Adipose tissue (tissue), 3 donors: Measurements from ENCODE around the gene WDR81. TPM values are rescaled to one million over a fixed set of nuclear protein-coding genes. Genes with fewer than 3 reads are reported as not detected.
A peak's percentile ranks its signal among the peaks of the same experiment; 100 is the strongest.
"Not testable (repeated sequence)": the region's sequence is repeated elsewhere in the genome, so short reads cannot be mapped to it uniquely, and the experiment has no call there.

Source experiments
- H3K27ac ChIP-seq: one replicate; pipeline ENCODE4 v1.5.1; 2013; ENCODE audit warnings: low read depth, low read length
- WGBS, 3 donors: extraction: QIAGEN DNeasy Blood & Tissue Kit; methylation state at CpG; one replicate each; pipeline ENCODE4 v1.1.7; 2013; 5-methylcytosine and 5-hydroxymethylcytosine counted together
- polyA plus RNA-seq, 3 donors: library from polyadenylated mRNA; stranded (reverse); fragments of 200-250 nt; gene quantifications; one replicate each; pipeline ENCODE4 v1.2.3, GENCODE V29; 2013
- donor health status: healthy with polysubstance abuse.
- donor health status: Bipolar disorder and iron deficiency.
- donor health status: healthy.

Gene WDR81
- polyA plus RNA-seq, 3 donors: 11.8 to 24.5 (median 24.0) TPM

DNA sequence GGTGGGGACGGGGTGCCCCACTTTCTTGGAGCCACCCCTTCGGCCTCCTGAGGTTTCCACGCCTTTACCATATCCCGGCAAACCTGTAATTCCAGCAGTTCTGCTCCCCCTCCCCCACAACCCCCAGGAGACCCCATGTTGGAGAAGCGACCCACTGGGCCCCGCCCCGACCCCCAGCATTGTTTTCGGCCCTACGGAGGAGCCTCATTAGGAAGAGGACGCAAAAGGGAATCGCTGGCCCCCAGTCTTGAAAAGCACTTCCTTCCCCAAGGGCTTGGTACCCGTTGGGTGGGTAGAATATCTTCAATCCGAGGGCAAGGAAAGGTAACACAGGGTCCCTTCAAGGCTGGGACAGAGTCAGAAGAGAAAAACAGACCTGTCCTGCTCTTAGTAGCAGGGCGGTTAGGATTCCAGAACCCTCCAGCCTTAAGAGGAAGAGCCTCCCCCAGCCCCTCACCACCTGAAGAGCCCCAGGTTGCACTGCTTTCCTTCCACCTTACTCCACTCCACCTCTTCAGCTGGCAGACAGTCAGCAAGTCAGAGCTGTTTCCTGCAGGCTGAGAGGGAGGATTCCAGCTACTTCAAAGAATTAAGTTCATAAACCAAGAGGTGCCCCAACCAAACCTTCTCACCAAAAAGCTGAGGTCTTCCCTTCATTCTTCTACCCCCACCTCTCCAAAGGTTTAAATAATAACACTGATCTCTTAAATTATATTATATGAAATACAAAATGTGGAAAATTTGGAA is 13.5 kb upstream of the WDR81 start:
- H3K27ac ChIP-seq: peak overlapping the region; percentile 49
- 21 to 33% (median 24%) methylated on average over 14 of the region's 14 CpGs for WGBS, 3 donors

DNA sequence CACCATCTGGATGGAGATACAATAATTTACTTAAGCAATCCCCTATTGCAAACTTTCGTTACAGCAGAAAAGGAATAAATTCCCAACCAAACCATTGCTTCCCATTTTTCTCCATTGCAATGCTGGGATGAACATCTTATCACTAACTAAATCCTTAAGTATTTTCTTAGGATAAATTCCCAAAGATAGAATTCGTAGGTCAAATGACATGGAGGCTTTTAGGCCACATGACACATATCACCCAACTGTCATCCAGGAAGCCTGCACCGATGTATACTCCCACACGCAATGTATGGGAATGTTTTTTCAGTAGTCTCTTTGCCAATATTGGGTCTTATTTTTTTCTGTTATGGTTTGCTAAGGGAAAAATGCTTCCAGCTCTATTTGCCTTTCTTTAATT is 12.7 kb upstream of the WDR81 start:
- 75 to 79% (median 77%) methylated on average over 4 of the region's 4 CpGs for WGBS, 3 donors
- no peak overlapping the region for H3K27ac ChIP-seq

DNA sequence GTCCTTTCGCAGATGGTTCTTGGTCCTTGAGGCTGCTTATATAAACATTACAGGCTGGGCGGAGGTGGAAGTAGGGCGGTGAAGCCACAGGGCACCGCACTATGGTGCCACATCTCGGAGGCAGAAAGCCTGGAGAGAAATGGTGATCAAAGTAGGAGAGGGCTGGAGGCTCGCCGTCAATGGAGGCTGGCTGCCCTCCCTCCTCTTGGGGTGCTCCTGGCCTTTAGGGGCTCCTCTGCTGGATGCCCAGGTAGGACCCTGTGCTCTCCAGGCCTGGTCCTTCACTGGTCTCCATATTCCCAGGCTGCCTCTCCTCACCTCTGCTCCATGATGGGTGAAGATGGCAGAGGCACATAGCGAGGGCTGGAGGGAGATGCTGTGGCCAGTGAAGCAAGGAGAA is 12.2 kb upstream of the WDR81 start:
- H3K27ac ChIP-seq: no peak overlapping the region
- 67 to 90% (median 89%) methylated on average over 8 of the region's 8 CpGs for WGBS, 3 donors

DNA sequence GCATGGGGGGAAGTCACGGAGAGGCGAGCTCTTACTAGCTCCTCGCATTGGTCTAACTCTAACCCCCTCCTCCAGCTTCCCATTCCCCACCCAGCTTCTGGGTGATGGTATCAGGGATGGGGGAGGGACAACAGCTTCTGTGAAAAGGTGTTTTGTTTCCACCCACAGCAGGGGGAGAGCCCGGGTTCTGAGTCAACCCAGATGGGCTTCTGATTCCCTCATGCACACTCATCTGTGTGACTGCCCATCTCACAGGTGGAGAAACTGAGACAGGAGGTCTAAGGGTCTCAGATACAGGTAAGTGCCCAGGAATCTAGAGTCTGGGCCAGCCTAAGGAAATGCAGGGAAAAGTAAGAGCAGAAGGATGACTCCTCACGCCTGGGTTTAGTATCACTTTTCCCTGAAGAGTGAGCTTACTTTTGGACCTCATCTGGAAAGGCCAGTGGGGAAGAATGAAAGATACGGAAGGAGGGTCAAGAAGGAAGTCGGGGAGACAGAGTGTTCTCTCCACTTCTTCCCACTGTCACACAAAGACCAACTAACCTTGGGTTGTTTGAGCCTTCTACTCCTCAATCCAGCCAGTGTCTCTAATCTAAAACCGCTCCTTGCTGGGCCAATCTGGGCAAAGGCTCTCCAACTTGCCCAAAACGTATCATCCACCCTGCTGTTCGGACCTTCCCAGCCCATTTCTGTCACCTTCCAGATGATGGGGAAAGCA is 11.2 kb upstream of the WDR81 start:
- H3K27ac ChIP-seq: no peak overlapping the region
- 61 to 76% (median 68%) methylated on average over 10 of the region's 10 CpGs for WGBS, 3 donors

DNA sequence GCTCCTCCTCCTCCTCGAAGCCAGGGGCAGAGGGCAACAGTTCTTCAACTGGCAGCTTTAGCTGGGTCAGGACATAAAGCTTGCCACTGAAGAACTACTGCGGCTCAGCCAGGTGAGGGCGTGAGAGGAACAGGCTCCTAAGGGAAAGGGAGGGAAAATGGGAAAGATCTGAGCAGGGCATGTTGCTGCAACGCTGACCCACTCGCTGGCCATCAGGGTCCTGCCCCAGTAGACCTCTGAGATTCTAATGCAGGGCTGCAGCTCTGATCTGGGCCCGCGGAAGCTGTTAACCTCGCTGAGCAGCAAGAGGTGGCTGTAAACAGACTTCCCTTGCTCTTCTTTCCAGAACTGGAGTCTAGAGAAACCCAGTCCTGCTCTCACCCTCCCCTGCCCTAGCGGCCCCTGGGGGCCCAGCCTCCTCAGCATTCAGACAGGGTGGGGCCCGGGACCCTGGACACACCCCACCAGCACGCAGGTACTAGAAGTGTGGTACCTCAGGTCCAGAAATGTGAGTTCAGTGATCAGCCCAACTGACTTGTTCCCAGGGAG is 10.6 kb upstream of the WDR81 start:
- H3K27ac ChIP-seq: peak overlapping the region; percentile 87
- WGBS, 3 donors: 6 to 14% (median 12%) methylated on average over 11 of the region's 11 CpGs

DNA sequence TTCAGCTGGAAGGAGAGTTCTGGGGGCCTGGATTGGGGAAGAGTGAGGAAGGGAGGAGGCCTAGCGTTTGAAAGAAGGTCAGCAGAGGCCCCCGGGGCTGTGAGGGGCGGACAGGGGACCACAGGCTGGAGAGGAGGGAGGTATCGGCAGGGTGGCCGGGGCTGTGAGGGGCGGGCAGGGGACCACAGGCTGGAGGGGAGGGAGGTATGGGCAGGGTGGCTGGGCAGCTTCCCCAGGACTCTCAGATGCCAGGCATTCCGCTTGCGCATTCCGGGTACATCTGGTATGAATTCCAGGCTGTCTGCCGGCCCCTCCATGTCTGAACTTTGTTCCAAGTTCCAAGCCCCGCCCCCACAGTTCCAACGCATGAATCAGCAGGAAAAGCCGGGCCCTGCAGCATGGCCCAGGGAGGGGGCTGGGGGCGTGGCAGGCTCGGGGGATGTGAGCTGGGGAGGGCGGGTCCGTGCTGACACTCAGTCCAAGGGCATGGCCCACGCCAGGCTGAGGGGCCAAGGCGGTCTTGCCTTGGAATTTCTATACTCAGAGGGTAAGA is 10.0 kb upstream of the WDR81 start:
- WGBS, 3 donors: 4 to 8% (median 5%) methylated on average over 12 to 19 of the region's 19 CpGs
- peak overlapping the region; percentile 87 for H3K27ac ChIP-seq

DNA sequence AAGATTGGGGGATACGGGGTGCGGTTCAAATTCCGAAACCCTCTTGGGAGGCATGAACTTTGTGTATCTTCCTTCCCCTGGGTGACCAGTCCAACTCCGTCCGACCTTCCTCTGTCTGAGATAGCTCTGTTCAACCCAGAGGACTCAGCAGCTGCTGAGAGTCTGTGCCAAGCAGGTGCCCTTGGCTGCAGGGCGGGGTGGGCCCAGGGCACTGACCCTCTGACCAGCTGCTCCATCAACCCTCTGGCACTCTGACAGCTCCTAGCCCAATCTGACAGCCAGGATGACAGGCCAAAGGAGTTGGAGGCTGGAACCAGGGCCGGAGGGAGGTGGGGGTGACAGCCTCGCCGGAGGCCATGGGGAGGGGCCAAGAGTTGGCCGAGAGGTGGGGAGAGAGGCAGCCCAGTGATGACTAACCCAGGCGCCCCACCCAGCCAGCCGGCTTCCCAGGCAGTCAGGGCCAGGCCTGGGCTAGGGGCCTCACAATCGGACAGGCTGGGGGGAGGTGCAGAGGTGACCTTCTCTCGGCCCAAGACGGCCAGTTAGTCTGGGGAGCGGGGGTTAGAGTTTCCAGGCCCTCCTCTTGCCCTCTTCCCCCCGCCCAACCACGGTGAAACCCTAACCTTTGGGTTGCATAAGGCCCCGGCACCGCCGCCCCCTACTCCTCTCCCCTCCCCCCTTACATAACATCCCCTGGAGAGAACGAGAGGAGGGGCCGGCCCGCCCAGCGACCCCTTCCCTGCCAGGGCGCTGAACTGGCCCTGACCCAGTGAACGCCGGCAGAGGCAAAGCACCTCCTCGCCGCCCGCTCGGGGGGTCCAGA is 9.3 kb upstream of the WDR81 start:
- WGBS, 3 donors: 1 to 2% (median 2%) methylated on average over 28 to 32 of the region's 32 CpGs
- H3K27ac ChIP-seq: peak overlapping the region; percentile 97

DNA sequence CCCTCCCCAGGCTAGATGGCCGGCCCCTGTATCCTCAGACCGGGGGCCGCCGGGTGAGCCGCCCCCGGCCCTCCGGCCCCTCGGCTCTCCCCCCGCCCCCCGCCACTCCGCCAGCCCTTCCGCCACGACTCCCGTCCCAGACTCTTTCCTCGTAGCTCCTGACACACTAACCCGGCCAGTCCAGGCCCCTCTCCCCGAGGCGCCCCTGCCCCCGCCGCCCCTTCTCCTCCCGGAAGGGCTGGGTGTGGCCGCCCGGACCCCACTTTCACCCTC is 8.8 kb upstream of the WDR81 start:
- peak overlapping the region; percentile 97 for H3K27ac ChIP-seq
- WGBS, 3 donors: 0 to 2% (median 0%) methylated on average over 18 to 23 of the region's 23 CpGs

DNA sequence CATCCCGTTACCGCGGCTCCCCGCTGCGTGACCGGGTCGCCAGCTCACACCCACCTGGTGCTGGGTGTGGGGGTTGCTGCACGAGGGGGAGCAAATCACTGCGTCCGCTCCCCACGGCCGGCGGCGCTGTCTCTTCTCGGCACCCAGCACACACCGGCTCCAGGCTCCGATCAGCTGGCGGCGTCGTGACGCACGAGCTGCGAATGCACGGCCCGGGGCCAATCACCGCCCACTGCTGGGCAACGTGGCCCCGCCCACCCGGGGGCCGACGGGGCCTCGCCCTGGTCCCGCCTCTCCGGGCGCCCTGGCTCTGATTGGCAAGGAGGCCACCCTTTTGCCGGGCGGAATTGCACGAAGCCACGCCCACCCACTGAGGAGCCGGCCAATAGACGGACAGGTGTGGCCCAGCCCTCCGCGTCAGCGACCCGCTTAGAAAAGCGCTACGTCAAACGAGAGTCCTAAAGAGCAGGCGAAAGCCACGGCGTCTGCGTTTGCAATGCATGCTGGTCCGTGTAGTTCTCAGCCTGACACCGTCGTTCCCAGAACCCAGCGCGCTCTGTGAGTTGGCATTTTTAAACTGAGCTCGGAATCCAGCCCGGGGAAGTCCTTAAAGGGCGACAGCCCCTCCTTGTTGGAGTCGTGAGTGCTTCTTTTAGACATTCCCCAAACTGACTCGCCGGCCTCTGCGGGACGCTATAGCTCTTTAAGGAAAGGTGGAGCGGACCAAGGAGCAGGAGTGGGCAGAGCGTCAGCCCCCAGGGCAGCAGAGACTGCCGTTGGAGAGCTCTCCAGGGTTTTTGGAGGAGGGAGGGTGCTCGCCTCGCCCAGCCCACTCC is 8.2 kb upstream of the WDR81 start:
- WGBS, 3 donors: 0 to 1% (median 1%) methylated on average over 65 to 70 of the region's 70 CpGs

DNA sequence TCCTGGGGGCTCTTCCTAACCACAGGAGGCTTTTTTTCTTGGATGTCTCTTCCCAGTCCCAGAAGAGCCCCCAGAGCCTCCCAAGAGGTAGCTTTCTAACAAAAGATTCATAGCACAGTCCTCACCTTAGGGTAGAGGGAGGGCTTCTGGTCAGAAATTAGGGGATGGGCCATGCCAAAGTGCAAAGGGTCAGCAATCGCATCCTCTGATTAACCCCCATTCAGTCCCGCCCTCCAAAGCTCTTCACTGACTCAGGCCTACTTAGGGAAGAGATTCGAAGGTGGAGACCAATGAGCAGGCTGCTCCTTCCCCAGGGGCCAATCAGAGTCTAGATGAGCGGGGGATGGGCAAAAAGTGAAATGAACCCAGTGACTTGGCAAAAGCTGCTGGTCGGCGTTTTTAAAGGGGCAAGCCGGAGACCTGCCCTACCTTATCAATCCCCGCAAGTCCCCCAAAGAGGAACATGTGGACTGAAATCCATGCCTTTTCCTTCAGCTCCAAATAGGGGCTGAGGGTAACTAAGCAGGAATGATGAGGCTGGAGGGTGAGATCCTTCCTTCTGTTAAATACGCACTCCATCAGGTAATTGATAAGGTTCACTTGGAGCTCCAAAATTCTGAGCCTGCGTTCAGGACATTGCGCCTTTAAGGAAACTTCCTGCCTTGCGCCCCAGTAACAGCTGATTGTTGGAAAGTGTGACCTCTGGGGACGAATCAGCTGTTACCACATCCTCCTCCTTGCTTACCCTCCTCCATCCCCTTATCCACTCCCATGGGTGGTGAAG is 7.4 kb upstream of the WDR81 start:
- H3K27ac ChIP-seq: peak overlapping the region; percentile 96
- WGBS, 3 donors: 0 to 1% (median 0%) methylated on average over 13 of the region's 13 CpGs

More for the DNA sequence above, 8.2 kb upstream of the WDR81 start:
- peak overlapping the region; percentile 97 for H3K27ac ChIP-seq

DNA sequence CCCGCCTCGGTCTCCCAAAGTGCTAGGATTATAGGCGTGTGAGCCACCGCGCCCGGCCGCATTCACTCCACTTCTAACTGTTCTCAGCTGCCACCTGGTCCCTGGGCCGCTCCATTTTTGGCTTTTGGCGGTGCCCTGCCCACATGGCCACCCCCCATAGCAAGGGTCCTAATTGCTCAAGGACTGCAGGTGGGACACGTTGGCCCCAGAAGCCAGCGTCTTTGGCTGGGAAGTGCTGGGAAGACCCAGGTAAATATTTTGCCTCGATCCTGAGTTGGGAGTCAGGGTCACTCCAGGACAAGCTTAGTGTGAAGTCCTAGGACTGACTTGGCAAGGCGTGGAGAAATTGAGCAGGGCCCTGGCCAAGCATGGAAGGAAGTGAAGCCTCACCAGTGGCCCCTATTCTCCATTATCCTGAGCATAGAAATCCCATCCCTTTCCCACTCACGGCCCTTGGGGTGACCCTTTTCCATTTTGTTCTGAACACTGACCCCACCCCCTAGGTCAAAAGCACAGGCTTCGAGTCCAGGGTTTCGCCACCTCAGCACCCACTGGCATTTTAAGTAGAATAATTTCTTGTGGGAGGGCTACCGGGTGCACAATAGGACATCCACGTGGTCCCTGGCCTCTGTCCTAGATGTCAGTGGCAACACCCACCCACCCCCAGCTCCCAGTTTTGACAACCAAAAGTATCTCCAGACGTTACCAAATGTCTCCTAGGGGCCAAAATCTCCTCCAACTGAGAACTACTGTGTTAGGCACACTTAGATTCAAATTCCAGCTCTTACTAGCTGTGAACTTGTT is 5.9 kb upstream of the WDR81 start:
- 71 to 73% (median 71%) methylated on average over 19 of the region's 19 CpGs for WGBS, 3 donors
- H3K27ac ChIP-seq: no peak overlapping the region

DNA sequence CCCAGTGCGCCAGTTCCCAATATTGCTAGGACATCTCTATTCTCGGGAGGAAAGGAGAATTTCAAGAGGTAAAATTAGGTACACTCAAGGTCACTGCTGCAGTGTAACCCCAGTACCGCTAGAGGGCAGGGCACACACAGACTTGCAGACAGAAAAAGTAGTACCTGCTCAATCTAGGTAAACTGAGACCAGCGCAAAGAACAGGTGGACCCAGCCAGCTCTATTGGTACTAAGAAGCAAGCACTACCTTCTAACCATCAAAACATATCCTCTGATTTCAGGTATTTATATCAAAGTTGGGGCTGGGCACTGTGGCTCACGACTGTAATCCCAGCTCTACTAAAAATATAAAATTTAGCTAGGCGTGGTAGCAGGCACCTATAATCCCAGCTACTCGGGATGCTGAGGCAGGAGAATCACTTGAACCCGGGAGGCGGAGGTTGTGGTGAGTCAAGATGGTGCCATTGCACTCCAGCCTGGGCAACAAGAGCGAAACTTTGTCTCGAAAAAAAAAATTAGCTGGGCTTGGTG is 3.6 kb upstream of the WDR81 start:
- 34 to 40% (median 35%) methylated on average over 11 of the region's 11 CpGs for WGBS, 3 donors
- H3K27ac ChIP-seq: no peak overlapping the region

DNA sequence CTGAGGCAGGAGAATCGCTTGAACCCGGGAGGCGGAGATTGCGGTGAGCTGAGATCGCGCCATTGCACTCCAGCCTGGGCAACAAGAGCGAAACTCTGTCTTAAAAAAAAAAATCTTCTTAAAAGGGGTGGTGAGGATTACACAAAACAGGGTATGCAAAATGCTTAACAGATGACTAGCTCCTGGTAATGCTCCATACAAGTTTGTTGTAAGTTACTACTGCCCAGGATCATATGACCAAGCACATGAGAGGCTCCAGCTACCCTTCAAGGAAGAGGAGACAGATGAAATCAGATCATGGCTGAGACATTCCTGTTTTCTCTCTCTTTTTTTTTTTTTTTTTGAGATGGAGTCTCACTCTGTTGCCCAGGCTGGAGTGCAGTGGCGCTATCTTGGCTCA is 2.5 kb upstream of the WDR81 start:
- WGBS, 3 donors: 95 to 98% (median 96%) methylated on average over 8 of the region's 8 CpGs
- not testable (repeated sequence) for H3K27ac ChIP-seq

DNA sequence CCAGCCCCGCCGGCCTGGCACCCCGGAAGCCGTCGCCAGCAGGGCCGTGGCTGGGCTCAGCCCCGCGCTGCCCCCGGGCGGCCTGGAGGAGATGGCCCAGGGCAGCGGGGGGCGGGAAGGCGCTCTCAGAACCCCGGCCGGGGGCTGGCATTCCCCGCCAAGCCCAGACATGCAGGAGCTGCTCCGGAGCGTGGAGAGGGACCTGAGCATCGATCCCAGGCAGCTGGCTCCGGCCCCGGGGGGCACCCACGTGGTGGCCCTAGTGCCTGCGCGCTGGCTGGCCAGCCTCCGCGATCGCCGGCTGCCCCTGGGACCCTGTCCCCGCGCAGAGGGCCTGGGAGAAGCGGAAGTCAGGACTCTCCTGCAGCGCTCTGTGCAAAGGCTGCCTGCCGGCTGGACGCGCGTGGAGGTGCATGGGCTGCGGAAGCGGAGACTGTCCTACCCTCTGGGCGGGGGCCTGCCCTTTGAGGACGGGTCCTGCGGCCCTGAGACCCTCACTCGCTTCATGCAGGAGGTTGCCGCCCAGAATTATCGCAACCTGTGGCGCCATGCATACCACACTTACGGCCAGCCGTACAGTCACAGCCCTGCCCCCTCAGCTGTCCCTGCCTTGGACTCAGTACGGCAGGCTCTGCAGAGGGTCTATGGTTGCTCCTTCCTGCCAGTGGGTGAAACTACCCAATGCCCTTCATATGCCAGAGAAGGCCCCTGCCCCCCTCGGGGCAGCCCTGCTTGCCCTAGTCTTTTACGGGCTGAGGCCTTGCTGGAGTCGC is 551 bp downstream of the WDR81 start:
- 11 to 18% (median 13%) methylated on average over 36 to 51 of the region's 51 CpGs for WGBS, 3 donors
- H3K27ac ChIP-seq: no peak overlapping the region

DNA sequence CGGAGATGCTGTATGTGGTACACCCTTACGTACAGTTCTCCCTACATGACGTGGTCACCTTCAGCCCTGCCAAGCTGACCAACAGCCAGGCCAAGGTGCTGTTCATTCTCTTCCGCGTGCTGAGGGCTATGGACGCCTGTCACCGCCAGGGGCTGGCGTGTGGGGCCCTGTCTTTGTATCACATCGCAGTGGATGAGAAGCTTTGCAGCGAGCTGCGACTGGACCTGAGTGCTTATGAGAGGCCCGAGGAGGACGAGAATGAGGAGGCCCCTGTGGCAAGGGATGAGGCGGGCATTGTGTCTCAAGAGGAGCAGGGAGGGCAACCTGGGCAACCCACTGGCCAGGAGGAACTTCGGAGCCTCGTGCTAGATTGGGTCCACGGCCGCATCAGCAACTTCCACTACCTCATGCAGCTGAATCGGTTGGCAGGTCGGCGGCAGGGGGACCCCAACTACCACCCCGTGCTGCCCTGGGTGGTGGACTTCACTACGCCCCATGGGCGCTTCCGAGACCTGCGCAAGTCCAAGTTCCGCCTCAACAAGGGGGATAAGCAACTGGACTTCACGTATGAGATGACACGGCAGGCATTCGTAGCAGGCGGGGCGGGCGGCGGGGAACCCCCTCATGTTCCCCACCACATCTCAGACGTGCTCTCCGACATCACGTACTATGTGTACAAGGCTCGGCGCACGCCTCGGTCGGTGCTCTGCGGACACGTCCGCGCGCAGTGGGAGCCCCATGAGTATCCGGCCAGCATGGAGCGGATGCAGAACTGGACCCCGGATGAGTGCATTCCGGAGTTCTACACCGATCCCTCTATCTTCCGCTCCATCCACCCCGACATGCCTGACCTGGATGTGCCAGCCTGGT is 1.4 kb downstream of the WDR81 start:
- H3K27ac ChIP-seq: no peak overlapping the region
- WGBS, 3 donors: 91 to 94% (median 94%) methylated on average over 54 of the region's 54 CpGs
